DMS153 (cell line): ENCODE measurements around the gene TRIO.

Experiments used
- DNase-seq: peaks from one replicate; lab custom pipeline; 2025; lab: John Stamatoyannopoulos, UW

Gene TRIO

DNA sequence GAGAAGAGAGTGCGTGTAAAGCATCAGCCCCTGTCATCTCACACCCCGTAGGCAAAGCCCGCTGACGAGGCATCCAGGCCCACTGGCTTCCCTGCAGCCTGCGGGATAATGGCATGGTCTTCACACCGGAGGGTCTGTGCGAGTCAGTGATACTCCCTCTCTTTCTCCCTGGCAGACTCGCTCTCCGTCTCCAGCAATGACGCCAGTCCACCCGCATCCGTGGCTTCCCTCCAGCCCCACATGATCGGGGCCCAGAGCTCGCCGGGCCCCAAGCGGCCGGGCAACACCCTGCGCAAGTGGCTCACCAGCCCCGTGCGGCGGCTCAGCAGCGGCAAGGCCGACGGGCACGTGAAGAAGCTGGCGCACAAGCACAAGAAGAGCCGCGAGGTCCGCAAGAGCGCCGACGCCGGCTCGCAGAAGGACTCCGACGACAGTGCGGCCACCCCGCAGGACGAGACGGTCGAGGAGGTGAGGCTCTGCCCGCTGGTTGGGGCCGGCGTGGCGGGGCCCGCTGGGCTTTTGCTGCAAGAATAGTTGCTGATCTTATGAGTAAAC is 317.8 kb downstream of the TRIO start:
- DNase-seq: no peak

DNA sequence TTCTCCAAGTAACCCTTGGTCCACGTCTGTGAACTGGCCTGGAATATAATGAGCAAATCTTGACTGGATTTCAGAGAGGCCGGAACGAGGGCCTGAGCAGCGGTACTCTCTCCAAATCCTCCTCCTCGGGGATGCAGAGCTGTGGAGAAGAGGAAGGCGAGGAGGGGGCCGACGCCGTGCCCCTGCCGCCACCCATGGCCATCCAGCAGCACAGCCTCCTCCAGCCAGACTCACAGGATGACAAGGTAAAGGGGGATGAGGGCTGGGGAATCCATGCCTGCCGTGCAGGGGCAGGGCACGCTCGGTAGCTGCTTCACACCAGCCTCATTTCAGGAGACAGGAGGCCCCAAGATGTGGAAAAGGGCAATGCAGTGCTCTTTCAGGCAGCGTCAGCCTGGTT is 319.5 kb downstream of the TRIO start:
- DNase-seq: no peak

DNA sequence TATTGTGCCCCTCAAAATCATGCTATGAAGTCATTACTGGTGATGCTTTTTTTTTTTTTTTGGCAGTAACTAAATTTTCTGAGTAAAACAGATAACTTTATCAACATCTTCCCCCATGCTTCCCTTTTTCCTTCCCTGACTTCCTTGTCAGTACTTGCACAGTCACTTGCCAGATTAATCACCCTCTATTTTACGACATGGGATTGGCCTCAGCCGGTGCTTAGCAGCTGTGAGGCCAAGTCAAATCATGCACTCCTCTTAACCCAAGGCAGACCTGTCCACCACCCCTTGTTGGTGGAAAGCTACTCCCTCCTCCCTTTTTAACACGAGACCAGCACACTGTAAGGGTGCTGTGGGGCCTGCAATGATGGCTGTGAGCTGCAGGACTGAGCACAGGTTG is 320.5 kb downstream of the TRIO start:
- DNase-seq: peak; percentile 81

DNA sequence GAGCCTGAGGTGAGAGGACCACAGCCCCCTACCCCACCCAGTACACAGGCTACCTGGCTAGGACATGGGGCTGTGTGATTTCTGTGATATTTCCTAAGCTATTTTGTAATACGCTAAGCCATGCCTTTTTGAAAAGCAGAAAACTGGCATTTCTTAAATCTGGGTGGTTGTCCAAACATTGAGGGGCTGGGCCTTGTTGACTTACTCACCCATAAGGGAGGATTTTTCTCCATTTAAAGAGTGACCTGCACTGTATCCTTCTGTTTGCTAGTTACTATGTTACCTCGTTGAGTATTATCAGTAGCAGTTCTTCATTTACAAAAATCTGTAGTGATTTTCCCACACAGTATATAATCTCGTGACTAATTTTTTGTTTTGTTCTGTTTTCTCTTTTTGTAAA is 321.0 kb downstream of the TRIO start:
- no peak for DNase-seq

DNA sequence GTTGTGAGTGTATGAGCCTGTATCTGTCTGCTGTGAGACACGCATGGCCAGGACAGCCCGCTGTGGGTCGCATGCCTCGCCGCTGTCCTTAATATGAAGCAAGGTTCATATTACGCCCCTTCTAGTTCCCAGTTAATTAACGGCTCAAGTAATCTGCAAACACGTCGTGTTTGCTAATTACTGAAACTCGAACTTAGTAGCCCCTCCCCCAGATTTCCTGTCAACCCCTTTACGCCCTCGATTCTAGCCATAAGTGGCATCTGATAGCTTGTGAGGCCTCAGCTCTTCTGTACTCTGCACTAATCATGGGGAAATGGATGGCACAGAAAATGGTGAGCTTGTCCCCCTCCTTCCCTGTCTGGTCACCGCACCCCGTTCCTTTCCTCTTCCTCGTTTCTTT is 321.5 kb downstream of the TRIO start:
- peak; percentile 70 for DNase-seq

DNA sequence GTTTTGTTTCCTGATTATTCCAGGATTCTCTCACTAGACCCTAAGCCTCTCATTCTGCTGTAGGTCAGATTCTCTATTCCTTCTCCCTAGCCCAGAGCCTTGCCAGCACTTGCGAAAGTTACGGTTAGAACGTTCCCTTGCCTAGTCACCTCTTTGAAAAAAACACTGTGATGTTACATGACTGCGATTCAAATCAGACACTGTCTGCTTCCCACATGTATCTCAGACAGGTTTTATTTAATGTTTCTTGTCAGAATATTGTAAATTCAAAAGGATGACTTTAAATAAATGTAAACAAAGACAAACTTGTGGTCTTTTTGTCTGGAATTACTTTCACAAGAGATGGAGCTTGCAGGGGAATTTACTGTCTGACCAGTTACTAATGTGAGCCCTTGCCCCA is 322.0 kb downstream of the TRIO start:
- no peak for DNase-seq

DNA sequence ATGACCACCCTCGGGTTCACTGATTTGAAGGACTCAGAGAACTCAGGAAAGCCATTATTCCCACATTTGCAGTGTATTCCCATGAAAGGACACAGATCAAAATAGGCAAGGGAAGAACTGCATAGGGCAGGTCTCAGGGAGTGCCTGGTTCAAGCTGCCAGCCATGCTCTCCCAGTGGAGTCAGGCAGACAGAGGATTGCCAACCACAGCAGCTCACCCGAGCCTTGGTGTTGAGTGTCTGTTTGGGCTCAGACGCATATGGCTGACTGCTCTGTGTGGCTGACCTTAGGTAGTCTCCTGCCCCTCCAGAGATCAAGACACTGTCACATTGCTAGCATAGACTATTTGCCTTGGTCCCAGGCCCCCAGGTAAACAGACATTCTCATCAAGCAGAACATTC is 322.6 kb downstream of the TRIO start:
- no peak for DNase-seq

DNA sequence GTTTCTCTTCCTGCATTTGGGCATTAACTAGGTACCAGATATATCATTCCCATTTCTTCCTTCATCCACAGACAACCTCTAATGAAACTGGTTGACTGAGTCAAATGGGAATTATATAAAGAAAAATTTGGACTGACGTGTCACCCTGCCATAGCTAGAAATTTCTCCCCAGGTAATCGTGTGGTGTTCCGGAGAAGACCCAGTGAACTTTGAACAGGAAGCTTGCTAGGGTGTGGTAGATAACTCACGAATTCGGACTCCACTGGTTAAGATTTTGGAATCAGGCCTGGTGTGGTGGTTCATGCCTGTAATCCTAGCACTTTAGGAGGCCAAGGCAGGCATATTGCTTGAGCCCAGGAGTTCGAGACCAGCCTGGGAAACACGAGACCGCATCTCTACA is 324.1 kb downstream of the TRIO start:
- no peak for DNase-seq

DNA sequence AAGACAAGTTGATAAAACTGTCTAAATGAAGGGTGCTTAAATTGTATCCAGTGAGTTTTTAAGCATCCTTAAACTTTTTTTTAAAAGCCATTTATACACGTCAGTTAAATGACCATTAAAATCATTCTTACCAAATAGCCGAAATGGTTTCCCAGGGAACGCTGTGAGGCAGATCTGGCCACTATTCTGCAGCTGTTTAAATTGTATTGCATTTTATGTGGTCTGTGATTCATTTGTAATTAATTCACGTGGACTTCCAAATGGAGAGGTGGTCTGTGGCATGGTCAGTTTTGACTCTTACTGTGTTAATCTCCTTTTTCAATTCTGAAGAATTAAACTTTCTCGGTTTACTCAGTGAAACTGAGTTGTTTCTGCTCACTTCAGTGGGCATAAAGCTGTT is 324.7 kb downstream of the TRIO start:
- DNase-seq: no peak

DNA sequence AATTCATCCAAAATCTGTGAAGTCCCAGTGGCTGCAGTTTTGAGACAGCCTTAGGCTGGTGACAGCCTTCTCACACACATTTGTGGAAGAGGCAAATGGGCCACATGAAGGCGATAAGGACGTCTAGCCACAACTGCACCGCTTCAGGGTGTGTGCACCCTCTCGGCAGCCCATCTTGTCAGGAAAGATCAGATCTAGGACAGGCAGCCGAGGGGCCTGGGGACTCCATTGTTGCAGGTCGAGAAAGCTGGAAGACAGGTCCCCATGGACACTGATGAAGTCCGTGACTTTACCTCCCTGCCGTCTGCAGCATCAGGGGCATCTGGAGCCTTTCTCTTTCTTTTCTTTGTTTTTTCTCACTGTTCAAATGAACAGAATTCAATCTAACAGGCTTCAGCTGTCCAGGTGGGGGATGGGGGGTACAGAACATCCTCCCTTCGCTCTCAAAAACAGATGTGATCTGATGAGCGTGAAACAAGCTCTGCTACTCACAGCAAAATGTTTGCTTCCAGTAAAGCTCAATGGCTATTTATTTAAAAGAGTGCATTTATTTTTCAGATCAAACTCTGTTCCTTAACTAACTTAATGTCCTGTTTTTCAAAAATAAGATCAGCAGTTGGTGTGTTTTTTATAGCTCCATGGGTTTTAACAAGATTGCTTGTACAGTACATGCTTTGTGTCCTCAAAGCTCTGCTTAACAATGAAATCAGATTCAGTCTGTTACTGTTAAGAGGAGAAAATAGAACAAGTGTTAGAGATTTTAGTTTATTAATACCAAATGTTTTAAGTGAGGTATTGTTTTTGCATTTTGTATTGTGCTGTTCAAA is 326.6 kb downstream of the TRIO start:
- no peak for DNase-seq

DNA sequence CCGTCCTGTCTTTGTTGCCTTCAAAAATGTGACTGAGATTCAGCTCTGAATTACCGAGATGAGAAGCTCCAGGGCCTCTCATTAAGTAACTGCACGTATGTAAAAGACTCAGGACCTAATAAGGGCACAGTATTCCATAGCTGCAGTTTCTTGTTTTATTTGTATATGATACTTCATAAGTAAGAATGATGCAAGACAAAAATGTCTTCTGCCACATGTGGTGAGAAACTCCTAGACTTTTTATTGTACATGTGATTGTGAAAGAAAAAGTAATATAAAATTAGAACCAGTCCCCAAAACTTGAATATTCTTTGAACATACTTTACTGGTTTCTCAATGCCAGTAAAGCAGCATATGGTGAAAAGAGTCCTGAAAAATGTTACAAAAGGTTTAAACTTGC is 328.4 kb downstream of the TRIO start:
- no peak for DNase-seq

DNA sequence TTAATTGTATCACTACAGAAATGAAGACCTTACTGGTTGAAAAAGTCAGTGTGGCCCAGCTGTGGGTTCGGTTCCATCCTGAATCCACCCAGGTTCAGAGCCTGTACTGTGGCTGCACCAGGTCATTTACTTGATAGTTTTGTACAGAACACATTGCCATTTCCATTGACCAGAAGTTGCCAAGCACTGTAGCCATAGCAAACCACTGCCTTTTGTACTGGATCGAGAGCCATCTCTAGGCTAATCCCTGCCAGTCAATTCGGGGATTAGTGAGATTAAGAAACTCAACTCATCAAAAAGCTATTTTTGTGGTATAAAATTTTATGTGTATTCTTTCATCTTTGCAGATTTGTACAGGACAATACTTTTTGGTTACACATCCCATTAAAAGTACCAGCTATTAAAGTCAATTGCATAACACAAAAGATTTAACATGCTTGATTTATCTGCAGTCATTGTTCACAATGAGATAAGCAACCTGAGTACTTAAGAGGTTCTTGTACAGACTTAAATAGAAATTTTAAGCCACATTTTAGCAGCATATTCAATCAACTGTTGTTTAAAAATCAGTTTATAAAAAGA is 329.9 kb downstream of the TRIO start:
- peak; percentile 38 for DNase-seq

DNA sequence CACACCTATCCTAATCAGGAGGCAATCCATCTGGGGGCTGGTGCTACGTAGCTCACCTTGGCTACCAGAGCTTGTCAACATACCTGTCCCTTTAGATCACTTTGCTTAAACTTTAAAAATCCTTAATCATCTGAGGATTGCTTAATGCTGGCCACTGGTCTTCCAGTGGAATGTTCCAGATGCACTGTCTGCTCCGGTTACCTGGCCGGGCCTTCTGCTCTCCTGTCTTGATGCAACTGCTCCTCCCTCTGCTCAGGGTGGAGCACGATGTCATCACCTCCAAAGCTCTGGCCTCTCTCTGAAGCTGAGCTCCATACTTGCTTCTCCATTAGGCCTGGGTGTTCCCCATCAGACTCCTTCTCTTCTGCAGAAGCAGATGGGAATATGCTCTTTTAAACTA is 331.9 kb downstream of the TRIO start:
- no peak for DNase-seq

DNA sequence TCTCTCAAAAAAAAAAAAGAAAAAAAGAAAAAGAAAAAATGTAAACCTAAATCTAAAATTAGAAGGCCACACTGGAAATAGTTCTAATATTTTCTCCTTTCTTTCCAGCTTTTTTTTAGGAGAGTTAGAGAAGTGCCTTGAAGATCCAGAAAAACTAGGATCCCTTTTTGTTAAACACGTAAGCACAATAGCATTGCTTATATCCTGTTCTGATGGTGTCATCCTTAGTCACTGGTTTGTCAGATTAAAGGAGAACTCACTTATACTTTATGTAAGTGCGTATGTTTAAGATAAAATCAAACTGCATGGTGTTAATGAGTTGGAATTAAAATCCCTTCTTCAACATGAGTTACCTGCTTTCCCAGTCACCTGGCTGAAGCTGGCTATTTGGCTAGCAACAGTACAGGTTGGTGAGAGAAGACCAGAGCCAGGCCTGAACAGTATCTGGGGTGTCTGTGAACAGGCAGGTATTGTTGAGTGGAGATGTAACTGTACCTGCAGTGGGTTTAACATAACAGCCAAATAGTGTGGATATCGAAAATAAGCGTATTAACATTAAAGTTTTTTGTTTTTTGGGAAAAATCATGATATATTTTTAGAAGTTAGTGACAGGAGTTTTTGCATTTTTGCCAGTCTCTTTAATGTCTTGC is 333.8 kb downstream of the TRIO start:
- DNase-seq: no peak

DNA sequence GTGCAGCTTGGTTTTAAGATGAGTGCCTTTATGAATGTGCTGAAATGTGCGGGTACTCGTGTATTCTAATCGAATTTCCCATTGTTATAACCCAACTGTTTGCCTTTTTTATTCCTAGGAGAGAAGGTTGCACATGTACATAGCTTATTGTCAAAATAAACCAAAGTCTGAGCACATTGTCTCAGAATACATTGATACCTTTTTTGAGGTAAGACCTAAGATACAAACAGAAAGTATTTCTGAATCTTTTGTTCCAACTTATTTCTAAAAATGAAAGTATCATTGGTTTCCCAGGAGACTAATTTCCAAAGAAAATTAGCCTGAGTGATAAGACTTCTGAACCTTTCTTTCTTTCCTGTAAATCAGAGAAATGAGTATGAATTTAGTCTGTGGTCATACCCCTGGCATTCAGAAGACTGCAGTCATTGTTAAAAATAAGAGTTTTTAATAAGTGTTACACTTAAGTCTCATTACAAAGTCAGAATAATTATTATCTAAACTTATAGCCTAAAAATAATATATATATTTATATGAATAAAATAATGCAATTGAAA is 336.1 kb downstream of the TRIO start:
- no peak for DNase-seq

DNA sequence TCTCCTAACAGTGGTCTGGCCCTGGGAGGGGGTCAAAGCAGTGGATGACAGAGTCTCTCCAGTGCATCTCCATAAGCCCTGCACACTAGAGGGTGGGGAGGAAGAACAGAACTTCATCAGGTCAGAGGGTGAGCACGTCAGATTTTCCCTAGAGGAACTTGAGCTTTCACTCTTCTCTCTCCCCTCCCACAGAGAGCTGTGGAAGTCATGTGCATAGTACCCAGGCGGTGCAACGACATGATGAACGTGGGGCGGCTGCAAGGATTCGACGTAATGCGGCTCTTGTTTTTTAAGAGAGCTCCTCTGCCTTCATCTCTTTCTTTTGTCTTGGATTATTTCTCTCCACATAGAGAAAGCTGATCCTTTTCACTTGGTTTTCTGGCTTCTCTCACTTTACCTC is 338.2 kb downstream of the TRIO start:
- no peak for DNase-seq

DNA sequence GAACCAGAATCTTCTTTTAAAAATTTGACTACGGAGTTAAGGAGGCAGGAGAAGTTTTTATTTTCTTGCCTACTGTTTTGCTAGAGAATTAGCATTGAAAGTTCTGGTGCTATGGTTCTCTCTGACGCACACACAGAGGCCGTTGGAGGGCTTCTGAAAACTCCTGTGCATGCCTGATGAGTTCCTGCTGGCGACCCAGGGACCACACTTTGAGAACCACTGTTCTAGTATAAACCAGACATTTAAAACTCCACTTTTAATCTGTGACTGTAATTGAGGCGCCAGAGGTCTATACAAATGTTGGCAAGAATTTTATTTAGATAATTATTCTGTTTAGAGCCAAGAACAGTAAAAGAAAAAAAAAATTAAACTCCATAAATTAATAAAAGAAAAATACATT is 338.9 kb downstream of the TRIO start:
- DNase-seq: no peak

DNA sequence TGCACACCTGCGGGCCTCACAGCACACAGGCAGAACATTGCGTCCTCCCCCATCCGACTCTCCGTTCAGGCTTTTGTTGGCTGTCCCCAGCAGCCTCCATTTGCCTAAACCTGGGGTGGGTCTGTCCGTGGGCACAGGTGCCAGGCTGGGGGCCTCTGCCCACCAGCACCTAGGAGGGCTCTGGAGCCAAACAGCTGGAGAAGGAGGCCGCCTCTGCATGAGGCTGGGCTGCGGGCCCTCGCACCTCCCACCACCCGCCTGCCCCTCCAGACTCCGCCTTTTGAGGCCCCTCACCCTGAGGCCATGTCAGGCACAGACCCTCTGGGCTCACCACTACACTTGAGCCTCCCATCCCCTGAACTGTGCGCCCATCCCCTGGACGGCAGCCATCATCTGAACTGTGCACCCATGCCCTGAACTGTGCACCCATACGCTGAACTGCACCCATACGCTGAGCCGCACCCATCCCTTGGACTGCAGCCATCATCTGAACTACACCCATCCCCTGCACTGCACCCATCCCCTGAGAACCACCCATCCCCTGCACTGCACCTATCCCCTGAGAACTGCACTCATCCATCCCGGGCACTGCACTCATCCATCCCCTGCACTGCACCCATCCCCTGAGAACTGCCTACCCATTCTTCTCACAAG is 340.5 kb downstream of the TRIO start:
- no peak for DNase-seq

DNA sequence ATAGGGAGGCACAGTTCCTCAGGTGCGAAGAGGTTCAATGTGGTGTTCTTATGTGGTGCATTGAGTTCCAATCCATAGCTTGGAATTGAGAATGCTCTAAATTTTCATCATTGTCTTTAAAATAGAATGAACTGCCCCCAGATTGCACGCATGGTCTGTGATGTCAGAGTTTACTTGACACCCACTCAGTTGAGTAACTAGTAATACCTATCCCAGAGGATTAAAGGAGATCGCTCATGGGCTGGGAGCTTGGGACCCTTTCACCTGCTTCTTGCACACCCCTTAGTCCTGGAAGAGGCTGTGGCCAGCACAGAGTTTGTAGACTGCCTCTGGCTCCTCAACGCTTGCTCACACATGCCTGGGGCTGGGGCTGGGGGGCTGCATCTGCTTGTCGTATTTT is 343.3 kb downstream of the TRIO start:
- DNase-seq: no peak

DNA sequence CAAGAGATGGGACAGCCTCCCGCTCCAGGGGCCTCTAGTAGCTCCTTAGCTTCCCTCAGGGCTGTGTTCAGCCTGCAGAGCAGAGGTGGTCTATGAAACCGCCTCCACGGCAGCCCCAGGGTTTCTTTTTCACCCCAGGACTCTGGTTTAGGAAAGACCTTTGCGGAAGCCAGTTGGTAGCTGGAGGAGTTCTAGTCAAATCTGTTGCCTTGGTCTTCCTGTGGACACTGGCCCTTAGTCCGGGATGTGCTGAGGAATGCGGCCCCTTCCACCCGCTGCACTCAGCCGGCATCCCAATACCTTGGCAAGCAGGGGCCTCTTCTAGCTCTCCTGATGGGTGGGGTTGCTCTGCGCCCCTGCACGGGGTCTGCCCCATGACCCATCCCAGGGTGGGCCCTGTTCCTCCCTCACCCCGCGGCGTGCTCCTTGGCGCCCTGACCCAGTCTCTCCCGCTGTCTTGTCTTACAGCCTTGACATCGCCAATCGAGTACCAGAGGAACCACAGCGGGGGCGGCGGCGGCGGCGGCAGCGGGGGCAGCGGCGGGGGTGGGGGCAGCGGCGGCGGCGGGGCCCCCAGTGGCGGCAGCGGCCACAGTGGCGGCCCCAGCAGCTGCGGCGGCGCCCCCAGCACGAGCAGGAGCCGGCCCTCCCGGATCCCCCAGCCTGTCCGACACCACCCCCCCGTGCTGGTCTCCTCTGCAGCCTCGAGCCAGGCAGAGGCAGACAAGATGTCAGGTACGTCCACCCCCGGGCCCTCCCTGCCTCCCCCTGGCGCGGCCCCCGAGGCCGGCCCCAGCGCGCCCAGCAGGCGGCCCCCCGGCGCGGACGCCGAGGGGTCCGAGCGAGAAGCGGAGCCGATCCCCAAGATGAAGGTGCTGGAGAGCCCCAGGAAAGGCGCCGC is 344.1 kb downstream of the TRIO start:
- DNase-seq: no peak

DNA sequence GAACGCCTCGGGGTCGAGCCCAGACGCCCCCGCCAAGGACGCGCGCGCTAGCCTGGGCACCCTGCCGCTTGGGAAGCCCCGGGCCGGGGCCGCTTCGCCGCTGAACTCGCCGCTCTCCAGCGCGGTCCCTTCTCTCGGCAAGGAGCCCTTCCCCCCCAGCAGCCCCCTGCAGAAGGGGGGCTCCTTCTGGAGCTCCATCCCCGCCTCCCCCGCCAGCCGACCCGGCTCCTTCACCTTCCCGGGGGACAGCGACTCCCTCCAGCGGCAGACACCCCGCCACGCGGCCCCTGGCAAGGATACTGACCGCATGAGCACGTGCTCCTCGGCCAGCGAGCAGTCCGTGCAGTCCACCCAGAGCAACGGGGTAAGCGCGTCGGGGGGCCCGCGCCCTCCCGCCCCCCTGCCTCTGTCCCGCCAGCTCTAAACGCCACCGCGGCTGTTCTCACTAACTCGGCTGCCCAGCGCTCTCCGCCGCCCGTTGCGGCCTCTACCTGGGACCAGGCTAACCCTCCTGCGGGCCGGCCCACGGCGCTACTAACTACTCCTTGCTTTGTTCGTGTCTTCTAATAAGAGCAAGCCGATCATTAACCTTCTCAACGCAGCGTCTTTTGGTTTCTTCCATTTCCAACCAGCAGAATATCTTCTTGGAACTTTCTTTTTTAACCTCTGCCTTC is 344.9 kb downstream of the TRIO start:
- no peak for DNase-seq
